GM18873 (cell line): ENCODE data around the gene PLEKHM3.

Experiments
- ATAC-seq: cut with Tn5 transposase; IDR thresholded peaks from one replicate; pipeline ENCODE4 v1.9.1; 2021; ENCODE audit warnings: mild to moderate bottlenecking, moderate library complexity, moderate number of reproducible peaks; ENCODE audit not compliant: unreplicated experiment, low FRiP score

PLEKHM3 gene

GRCh38 chr2:207896525-207897285 lies 128.6 kb downstream of the PLEKHM3 start:
- no peak for ATAC-seq

- no peak for ATAC-seq
Observed at GRCh38 chr2:207895274-207895860, 130.0 kb downstream of the PLEKHM3 start.

- no peak for ATAC-seq
Observed at GRCh38 chr2:207892716-207893402, 132.5 kb downstream of the PLEKHM3 start.

GRCh38 chr2:207891086-207891844 lies 134.1 kb downstream of the PLEKHM3 start:
- ATAC-seq: no peak

GRCh38 chr2:207887500-207887899 lies 137.8 kb downstream of the PLEKHM3 start:
- ATAC-seq: no peak

- no peak for ATAC-seq
Observed at GRCh38 chr2:207885010-207885409, 140.3 kb downstream of the PLEKHM3 start.

GRCh38 chr2:207884127-207884526 lies 141.2 kb downstream of the PLEKHM3 start:
- ATAC-seq: no peak

GRCh38 chr2:207883002-207883780 lies 142.1 kb downstream of the PLEKHM3 start:
- no peak for ATAC-seq

- ATAC-seq: no peak
Observed at GRCh38 chr2:207881902-207882301, 143.4 kb downstream of the PLEKHM3 start.

- no peak for ATAC-seq
Observed at GRCh38 chr2:207879536-207879935, 145.8 kb downstream of the PLEKHM3 start.

GRCh38 chr2:207876842-207877535 lies 148.3 kb downstream of the PLEKHM3 start:
- ATAC-seq: no peak

GRCh38 chr2:207875473-207876212 lies 149.7 kb downstream of the PLEKHM3 start:
- ATAC-seq: no peak

GRCh38 chr2:207873794-207874193 lies 151.5 kb downstream of the PLEKHM3 start:
- ATAC-seq: peak; percentile 87

- no peak for ATAC-seq
Observed at GRCh38 chr2:207871911-207872310, 153.4 kb downstream of the PLEKHM3 start.

- ATAC-seq: no peak
Observed at GRCh38 chr2:207871506-207871905, 153.8 kb downstream of the PLEKHM3 start.

GRCh38 chr2:207870814-207871213 lies 154.5 kb downstream of the PLEKHM3 start:
- ATAC-seq: no peak

GRCh38 chr2:207869784-207870778 lies 155.2 kb downstream of the PLEKHM3 start:
- peak; percentile 44 for ATAC-seq
